GM21717 (cell line): ENCODE measurements around the gene CNIH2.

Source experiments
- ATAC-seq: cut with Tn5 transposase; IDR thresholded peaks from one replicate; pipeline ENCODE4 v1.9.1; 2021; ENCODE audit warnings: mild to moderate bottlenecking, moderate library complexity; ENCODE audit not compliant: unreplicated experiment

CNIH2 gene

GRCh38 chr11:66259225-66259624 is 18.8 kb upstream of the CNIH2 start:
- ATAC-seq: no peak

DNA sequence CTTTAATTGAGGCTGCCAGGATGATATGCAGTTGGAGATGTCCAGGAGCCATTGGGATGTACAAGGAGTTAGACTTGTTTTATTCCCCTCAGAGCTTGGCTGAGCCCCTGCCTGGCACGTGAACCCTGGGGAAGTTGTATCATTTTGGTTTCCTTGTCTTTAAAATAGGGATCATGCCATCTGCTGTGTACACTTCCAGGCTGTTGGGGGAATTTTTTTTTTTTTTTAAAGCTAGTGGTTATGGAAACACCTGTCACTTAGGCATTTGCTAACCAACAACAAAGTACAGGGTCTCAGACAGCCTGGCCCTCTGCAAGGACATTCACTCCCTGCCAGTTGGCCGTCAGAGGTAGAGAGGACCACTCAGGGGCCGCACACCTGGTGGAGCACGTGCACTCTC is 18.0 kb upstream of the CNIH2 start:
- no peak for ATAC-seq

DNA sequence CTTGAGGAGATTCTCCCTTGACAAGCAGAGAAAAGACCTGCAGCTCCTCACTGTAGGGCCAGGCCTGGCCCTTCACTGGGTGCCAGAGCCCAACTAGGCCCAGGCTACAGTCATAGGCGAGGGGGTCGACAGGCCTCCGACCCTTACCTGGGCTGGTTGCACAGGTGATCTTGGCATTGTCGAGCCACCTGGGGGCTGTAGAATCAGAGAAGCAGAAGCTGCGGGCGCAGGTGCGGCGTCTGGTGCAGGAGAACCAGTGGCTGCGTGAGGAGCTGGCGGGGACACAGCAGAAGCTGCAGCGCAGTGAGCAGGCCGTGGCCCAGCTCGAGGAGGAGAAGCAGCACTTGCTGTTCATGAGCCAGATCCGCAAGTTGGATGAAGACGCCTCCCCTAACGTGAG is 16.4 kb upstream of the CNIH2 start:
- ATAC-seq: no peak

DNA sequence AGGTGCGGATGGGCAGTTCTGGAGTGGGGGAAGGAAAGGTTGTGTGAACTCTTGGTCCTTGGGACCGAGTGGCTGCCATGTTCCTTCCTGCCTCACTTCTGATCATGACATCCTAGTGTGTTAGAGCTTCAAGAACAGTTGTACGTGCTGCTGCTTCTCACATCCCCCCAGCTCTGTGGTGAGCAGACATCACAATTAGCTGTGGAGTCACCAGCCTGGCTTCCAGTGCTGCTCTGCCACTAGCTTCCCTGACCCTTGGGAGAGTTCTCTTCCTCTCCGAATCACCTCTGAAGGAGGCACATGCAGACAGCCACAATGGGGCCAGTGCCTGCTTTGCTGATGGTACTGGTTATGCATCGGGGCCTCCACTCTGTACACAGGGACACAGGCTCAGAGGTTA is 15.8 kb upstream of the CNIH2 start:
- no peak for ATAC-seq

- ATAC-seq: no peak
These were observed 15.3 kb upstream of the CNIH2 start for GRCh38 chr11:66262696-66263095.

GRCh38 chr11:66263231-66263630 is 14.7 kb upstream of the CNIH2 start:
- no peak for ATAC-seq

DNA sequence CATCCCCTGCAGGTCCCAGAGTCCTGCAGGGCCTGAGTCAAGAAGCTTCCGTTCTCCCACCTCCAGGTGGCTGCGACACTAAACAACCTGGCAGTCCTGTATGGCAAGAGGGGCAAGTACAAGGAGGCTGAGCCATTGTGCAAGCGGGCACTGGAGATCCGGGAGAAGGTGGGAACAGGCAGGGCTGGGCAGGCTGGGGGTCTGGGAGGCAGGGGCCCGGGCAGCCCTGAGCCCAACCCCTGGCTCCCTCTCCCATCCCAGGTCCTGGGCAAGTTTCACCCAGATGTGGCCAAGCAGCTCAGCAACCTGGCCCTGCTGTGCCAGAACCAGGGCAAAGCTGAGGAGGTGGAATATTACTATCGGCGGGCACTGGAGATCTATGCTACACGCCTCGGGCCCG is 14.2 kb upstream of the CNIH2 start:
- ATAC-seq: no peak

GRCh38 chr11:66264383-66264782 is 13.6 kb upstream of the CNIH2 start:
- no peak for ATAC-seq

- no peak for ATAC-seq
These were observed 13.1 kb upstream of the CNIH2 start for GRCh38 chr11:66264914-66265313.

DNA sequence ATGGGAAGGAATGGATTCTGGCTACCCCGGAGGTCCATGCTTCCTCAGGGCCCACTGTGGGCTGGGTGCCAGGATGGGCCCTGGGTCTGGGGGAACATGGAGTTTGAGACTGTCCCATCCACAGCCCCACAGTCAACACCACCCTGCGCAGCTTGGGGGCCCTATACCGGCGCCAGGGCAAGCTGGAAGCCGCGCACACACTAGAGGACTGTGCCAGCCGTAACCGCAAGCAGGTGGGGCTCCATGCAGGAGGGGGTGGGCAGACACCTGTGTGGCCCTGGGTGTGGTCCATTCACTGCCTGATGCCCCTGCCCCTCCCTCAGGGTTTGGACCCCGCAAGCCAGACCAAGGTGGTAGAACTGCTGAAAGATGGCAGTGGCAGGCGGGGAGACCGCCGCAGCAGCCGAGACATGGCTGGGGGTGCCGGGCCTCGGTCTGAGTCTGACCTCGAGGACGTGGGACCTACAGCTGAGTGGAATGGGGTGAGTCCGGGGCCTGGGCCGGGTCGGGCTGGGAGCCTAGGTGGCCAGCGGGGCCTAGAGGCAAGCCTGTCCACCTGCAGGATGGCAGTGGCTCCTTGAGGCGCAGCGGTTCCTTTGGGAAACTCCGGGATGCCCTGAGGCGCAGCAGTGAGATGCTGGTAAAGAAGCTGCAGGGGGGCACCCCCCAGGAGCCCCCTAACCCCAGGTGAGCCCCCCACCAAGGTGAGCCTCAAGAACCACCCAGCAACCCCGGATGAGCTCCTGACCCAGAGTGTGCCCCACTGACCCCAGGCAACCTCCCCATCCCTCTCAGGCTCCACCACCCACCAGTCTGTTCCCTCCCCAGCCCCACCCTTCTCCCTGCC is 12.2 kb upstream of the CNIH2 start:
- ATAC-seq: no peak

DNA sequence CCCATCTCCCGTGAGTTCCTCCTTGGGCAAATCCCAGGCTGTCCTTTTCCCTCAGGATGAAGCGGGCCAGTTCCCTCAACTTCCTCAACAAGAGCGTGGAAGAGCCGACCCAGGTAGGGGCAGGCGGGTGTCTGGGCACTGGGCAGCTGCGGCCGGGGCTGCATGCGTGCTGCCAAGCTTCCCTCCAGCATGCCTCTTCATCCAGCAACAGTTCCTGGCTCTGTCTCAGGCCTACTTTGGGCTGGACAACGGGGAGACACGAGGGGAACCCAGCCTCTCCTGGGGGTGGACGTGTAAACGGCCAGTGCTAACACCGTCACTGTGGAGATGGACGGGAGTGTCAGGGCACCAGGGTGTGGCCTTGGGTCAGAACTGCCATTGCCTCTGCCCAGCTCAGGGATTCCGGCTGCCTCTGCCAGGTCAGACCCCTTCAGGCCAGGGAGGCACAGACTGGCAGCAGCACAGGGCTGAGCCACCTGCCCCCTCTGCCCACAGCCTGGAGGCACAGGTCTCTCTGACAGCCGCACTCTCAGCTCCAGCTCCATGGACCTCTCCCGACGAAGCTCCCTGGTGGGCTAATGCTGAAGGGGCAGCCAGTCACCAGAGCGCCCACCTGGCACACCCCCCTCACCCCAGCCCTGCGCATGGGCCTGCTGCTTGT is 11.5 kb upstream of the CNIH2 start:
- ATAC-seq: no peak

- ATAC-seq: no peak
These were observed 11.0 kb upstream of the CNIH2 start for GRCh38 chr11:66267039-66267378.

DNA sequence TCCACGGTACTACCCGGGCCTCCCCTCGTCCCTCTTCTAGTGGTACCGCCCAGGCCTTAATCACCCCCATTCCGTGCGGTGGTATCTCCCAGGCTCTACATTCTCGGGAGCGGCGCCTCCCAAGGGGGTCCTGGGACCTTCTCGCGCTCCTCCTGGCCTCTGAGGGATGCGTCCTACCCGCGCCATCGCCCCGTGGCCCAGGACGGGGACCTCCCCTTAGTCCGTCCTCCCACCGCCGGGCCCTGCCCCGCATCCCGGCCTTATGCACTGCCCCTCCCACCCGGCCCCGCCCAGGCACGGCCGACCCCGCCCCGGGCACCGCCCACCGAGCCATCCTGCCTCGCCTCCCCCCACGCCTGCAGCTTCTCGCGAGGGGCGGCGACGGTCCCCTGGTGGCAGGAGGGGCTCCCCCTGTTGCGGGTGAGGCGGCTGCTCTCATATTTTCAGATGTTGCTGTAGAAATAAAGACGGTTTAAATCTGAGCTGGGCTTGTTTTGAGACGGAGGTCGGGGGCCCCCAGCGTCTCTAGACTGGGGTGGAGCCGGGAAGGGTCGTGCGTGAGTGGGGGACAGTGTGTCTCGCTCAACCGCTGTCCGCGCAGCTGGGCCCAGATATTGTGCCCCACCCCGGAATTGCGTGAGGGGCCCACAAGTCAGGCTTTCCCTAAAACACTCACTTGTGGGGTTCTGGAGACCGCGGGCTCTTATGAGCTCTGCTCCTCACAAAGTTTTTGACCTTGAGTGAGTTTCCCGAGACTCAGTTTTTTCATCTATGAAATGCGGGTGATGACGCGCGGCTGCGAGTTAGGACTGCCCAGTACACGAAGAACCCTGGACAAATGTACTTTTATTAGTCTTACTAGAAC is 10.4 kb upstream of the CNIH2 start:
- peak; percentile 32 for ATAC-seq

DNA sequence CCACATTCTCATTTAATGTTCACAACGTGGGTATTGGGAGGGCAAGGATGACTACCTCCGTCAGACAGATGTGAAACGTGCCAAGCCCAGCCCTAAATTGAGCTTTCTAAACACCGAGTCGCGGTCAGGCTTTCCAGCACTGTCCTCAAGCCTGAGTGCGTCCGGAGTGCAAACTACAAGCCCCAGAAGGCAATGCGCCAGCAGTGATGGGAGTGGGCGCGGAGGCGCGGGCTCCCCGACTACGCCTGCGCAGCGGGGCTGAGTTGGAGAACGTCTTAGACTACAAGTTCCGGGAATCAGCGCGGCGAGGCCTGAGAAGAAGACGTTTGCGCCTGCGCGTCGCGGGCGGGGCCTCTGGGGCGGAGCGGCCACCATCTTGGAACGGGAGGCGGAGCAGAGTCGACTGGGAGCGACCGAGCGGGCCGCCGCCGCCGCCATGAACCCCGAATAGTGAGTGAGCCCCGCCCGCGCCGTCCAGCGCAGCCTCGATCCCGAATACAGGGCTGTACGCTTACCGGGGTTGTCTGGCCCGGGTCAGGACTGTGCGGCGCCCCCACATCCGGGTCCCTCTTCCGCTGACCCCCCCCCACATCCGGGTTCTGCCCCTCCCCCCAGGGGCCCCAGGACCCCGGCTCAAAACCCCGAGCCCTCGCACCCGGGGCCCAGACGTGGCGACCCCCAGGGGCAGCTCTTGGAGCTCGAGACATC is 9.6 kb upstream of the CNIH2 start, which contains the start of gene RAB1B:
Gene RAB1B (plus strand): TSS at position 396 of the 708 bp plus-strand sequence. CDS start 41 bp downstream, at position 437.
- peak; percentile 57 for ATAC-seq

DNA sequence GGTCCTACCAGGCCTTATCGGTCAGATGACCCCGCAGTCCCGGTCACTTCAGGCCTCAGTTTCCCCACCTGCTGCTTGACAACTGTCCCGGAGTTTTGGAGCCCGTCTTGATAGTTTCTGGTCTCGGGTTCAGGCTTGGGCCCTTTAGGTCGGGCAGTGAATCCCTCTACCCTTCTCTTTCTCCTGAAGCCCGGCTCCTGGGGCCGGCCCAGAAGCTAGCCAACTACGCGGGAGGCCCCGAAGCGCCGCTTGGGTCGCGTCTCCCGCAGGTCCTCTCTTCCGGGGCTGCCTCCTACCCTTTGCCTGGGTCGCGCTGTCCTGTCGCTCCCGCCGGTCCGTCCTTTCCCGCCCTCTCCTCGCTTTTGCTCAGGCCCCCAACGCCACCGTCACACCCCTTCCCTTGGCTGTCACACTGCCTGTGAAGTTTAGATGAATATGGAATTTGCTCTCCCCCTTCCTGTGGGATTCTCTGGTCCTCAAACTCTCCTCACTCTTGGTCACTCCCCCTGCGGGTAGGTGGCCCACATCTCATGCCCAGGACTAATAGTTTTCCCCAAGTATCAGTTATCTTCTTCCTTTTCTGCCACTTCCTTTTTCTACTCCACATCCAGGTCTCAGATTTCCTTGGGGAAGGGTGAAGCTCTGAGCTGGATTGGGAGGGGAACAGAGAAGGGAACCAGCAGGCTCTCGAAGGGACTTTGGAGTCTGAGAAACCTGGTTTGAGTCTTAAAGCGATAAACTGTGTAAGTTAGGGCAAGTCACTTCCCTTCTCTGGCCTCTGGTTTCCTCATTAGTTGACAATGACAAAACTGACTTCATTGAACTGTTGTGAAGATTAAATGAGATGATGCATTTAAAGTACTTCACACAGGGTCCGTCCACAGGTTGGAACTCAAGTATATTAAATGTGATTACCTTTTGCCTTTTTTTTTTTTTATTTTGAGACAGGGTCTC is 8.7 kb upstream of the CNIH2 start:
- ATAC-seq: no peak

DNA sequence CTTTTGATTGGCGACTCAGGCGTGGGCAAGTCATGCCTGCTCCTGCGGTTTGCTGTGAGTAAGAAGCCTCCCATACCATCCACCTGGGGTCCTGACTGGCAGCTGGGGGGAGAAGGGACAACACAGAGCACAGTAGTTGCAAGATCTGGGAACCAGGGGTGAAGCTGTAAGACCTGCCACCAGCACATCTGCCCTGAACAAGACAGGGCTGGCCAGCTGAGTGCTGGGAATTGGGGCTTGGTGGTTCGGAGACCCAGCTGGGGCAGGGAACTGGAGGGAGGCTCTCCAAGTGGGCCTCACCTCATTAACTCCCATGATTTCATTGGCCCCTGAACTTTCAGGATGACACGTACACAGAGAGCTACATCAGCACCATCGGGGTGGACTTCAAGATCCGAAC is 6.2 kb upstream of the CNIH2 start:
- ATAC-seq: no peak

GRCh38 chr11:66272596-66272995 is 5.4 kb upstream of the CNIH2 start:
- ATAC-seq: no peak

DNA sequence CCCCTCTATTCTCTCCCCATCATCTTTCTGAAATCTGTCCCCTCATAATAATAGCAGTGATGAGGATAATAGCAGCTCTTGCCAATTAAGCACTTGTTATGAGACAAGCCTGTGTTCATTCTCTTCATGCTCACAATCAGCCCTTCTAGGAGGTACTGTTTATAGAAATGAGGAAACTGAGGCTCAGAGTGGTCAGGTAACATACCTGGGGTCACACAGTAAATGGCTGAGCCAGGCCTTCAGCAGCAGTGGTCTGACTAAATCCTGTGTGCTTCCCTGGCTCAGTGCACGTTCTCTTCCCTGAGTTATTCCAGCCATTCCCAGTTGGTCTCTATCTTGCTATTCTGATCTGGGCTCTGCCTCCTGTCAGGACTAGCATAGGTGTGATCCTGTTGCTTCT is 3.8 kb upstream of the CNIH2 start:
- no peak for ATAC-seq

DNA sequence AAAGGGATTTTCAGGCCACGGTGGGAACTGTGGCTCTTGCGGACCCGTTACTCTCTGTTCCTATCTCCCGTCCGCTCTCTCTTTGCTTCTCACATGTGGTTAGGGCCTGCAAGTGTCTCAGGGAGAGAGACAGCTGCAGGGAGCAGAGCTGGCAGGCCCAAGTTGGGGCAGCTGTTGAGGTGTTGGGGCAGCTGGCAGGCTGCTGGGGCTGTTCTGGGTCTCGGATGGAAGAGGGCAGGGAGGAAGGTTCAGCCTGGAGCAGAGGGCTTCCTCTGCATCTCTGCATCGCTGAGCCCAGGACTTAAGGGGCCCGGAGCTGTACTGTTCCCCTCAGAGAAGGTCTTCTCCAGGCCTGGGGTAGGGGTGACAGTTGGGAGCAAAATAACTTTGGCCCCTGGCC is 2.6 kb upstream of the CNIH2 start:
- no peak for ATAC-seq
